HEK293 (cell line): ENCODE data around the gene CHST9.

ENCODE experiments used
- CTCF ChIP-seq: fragments of 450-650 bp; formaldehyde crosslinking; IDR thresholded peaks from 2 replicates; pipeline ENCODE4 v1.5.1; 2016; ENCODE audit warnings: missing biosample characterization, missing genetic modification characterization
- HOXD13 ChIP-seq: sonication (generic); formaldehyde crosslinking; IDR thresholded peaks from 2 replicates; pipeline ENCODE4 v1.8.0; 2022; ENCODE audit warnings: missing genetic modification reagents, borderline replicate concordance
- MYNN ChIP-seq: fragments of 450-650 bp; formaldehyde crosslinking; IDR thresholded peaks from 2 replicates; pipeline ENCODE4 v1.5.1; 2016; ENCODE audit warnings: missing biosample characterization, missing genetic modification characterization, borderline replicate concordance
- PRDM4 ChIP-seq: fragments of 450-650 bp; formaldehyde crosslinking; IDR thresholded peaks from 2 replicates; pipeline ENCODE4 v1.5.1; 2017; ENCODE audit warnings: missing biosample characterization, missing genetic modification characterization
- ZFHX2 ChIP-seq: fragments of 450-650 bp; formaldehyde crosslinking; conservative IDR thresholded peaks from 2 replicates; pipeline ENCODE4 v1.5.1; 2016; ENCODE audit warnings: missing biosample characterization, missing genetic modification characterization
- ZFP41 ChIP-seq: fragments of 450-650 bp; formaldehyde crosslinking; IDR thresholded peaks from 2 replicates; pipeline ENCODE4 v1.5.1; 2016; ENCODE audit warnings: missing biosample characterization, missing genetic modification characterization, borderline replicate concordance
- ZNF121 ChIP-seq: fragments of 450-650 bp; formaldehyde crosslinking; IDR thresholded peaks from 2 replicates; pipeline ENCODE4 v1.5.1; 2016; ENCODE audit warnings: missing biosample characterization, missing genetic modification characterization
- ZNF140 ChIP-seq: fragments of 450-650 bp; formaldehyde crosslinking; IDR thresholded peaks from 2 replicates; pipeline ENCODE4 v1.5.1; 2016; ENCODE audit warnings: missing biosample characterization, missing genetic modification characterization
- ZNF274 ChIP-seq, 2 experiments: fragments of 200-500 bp in 1 of 2; fragments of 450-650 bp in 1 of 2; sonication (Bioruptor generic) in 1 of 2; formaldehyde crosslinking in 1 of 2; IDR thresholded peaks; 2 replicates each; pipeline versions ENCODE4 v1.5.1 to v1.6.1; 2014 to 2016; ENCODE audit warnings: borderline replicate concordance in 1 of 2, inconsistent platforms in 1 of 2, low read length in 1 of 2, missing biosample characterization in 1 of 2, missing genetic modification characterization in 1 of 2
- ZNF398 ChIP-seq: fragments of 450-650 bp; formaldehyde crosslinking; IDR thresholded peaks from 2 replicates; pipeline ENCODE4 v1.5.1; 2017; ENCODE audit warnings: missing biosample characterization, missing genetic modification characterization
- ZNF416 ChIP-seq: fragments of 450-650 bp; formaldehyde crosslinking; IDR thresholded peaks from 2 replicates; pipeline ENCODE4 v1.5.1; 2016; ENCODE audit warnings: missing biosample characterization, missing genetic modification characterization
- ZNF621 ChIP-seq: fragments of 450-650 bp; formaldehyde crosslinking; IDR thresholded peaks from 2 replicates; pipeline ENCODE4 v1.5.1; 2017; ENCODE audit warnings: missing biosample characterization, missing genetic modification characterization
- TF ChIP-seq, protein P1 (sequence below): fragments of 450-650 bp; formaldehyde crosslinking; IDR thresholded peaks from 2 replicates; pipeline ENCODE4 v1.5.1; 2016; ENCODE audit warnings: missing biosample characterization, missing genetic modification characterization
- TF ChIP-seq, protein P2 (sequence below): fragments of 450-650 bp; formaldehyde crosslinking; conservative IDR thresholded peaks from 2 replicates; pipeline ENCODE4 v1.5.1; 2016; ENCODE audit warnings: low read depth, missing biosample characterization, missing genetic modification characterization

- TF ChIP-seq ZNF621 (no peak), ZFP41 (tag by site-specific recombination) (no peak), ZNF140 (tag by site-specific recombination) (no peak), CTCF (tag by site-specific recombination) (no peak), ZFHX2 (no peak), PRDM4 (tag by site-specific recombination) (no peak), ZNF121 (tag by site-specific recombination) (no peak), ZNF398 (tag by site-specific recombination) (no peak), ZNF274 (IDR thresholded peaks at IDR 0.05; ENCODE audit: low read length) (no peak), ZNF274 (tag by site-specific recombination; IDR thresholded peaks at IDR 0.05; ENCODE audit: borderline replicate concordance) (no peak), MYNN (tag by site-specific recombination) (no peak), ZNF416 (tag by site-specific recombination) (no peak), HOXD13 (CRISPR knock-in tag) (no peak)
- TF ChIP-seq, protein P1, sequence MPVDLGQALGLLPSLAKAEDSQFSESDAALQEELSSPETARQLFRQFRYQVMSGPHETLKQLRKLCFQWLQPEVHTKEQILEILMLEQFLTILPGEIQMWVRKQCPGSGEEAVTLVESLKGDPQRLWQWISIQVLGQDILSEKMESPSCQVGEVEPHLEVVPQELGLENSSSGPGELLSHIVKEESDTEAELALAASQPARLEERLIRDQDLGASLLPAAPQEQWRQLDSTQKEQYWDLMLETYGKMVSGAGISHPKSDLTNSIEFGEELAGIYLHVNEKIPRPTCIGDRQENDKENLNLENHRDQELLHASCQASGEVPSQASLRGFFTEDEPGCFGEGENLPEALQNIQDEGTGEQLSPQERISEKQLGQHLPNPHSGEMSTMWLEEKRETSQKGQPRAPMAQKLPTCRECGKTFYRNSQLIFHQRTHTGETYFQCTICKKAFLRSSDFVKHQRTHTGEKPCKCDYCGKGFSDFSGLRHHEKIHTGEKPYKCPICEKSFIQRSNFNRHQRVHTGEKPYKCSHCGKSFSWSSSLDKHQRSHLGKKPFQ (tag by site-specific recombination), result no peak
- TF ChIP-seq, protein P2, sequence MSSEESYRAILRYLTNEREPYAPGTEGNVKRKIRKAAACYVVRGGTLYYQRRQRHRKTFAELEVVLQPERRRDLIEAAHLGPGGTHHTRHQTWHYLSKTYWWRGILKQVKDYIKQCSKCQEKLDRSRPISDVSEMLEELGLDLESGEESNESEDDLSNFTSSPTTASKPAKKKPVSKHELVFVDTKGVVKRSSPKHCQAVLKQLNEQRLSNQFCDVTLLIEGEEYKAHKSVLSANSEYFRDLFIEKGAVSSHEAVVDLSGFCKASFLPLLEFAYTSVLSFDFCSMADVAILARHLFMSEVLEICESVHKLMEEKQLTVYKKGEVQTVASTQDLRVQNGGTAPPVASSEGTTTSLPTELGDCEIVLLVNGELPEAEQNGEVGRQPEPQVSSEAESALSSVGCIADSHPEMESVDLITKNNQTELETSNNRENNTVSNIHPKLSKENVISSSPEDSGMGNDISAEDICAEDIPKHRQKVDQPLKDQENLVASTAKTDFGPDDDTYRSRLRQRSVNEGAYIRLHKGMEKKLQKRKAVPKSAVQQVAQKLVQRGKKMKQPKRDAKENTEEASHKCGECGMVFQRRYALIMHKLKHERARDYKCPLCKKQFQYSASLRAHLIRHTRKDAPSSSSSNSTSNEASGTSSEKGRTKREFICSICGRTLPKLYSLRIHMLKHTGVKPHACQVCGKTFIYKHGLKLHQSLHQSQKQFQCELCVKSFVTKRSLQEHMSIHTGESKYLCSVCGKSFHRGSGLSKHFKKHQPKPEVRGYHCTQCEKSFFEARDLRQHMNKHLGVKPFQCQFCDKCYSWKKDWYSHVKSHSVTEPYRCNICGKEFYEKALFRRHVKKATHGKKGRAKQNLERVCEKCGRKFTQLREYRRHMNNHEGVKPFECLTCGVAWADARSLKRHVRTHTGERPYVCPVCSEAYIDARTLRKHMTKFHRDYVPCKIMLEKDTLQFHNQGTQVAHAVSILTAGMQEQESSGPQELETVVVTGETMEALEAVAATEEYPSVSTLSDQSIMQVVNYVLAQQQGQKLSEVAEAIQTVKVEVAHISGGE, result no peak
Measured at GRCh38 chr18:27033722-27034121, 151.4 kb downstream of the CHST9 start.
